ENCODE results near the gene HS2ST1. TPM values are rescaled to one million over a fixed set of nuclear protein-coding genes. Genes with fewer than 3 reads are reported as not detected.

HS2ST1 gene
- total RNA-seq, 2 donors from 2014 or later = 21.3 to 23.5 TPM

DNA sequence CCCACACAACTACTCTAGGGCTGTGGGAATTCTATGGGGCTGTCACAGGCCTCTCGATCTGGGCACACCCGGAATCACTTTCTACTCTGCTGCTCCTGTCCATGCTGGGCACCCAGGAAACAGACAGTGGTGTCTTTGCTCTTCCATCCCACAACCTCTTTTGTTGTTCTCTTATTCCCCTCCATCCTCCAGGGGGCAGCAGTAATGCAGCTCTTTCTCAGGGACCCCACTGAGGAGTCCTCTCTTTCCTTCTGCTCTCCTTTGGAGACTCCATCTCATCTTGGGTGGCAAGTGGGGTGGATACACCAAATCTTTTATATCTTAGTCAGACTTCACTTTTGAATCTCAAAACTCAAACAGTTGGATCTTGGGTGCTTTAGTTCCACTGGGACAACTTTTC is 206.3 kb downstream of the HS2ST1 start:
- intact Hi-C loops (cut with DNase I) = no loop called here
- TF ChIP-seq, protein P1, sequence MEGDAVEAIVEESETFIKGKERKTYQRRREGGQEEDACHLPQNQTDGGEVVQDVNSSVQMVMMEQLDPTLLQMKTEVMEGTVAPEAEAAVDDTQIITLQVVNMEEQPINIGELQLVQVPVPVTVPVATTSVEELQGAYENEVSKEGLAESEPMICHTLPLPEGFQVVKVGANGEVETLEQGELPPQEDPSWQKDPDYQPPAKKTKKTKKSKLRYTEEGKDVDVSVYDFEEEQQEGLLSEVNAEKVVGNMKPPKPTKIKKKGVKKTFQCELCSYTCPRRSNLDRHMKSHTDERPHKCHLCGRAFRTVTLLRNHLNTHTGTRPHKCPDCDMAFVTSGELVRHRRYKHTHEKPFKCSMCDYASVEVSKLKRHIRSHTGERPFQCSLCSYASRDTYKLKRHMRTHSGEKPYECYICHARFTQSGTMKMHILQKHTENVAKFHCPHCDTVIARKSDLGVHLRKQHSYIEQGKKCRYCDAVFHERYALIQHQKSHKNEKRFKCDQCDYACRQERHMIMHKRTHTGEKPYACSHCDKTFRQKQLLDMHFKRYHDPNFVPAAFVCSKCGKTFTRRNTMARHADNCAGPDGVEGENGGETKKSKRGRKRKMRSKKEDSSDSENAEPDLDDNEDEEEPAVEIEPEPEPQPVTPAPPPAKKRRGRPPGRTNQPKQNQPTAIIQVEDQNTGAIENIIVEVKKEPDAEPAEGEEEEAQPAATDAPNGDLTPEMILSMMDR (IDR thresholded peaks at IDR 0.05) = no peak
- Histone ChIP-seq H3K9me3 (no peaks in the 10 kb centered on the region), H3K9ac (ENCODE audit: low read depth in 2 of 2, low read length in 2 of 2) (no peak overlapping the region), H3K36me3 (no peaks in the 10 kb centered on the region), H3K4me3 (no peak overlapping the region), H3K27me3 (no peaks in the 10 kb centered on the region), H3K4me1 (no peaks in the 10 kb centered on the region), H3K27ac (no peak overlapping the region)
- no peak for DNase-seq

DNA sequence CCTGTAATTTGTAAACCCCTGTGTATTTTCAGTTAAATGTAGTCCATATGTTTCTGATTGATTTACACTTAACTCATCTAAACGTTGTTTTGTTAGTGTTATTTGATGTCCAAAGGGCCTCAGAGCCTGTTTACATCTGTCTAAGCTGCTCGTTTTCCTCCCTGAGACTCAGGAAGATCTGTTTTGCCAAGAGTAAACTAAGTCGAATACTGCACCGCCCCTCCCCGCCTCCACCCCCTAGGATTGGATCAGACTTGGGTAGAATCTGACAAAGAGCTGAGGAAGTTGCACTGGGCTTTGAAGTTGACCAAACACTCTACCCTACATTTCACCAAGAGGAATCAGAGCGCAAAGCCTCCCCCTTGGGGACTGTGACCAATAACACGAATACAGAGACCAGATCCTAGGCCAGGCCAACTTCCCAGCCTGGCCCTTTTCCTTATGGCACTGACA is 207.3 kb downstream of the HS2ST1 start:
- Histone ChIP-seq H3K4me1 (no peaks in the 10 kb centered on the region), H3K27ac (no peak overlapping the region), H3K9ac (ENCODE audit: low read depth in 2 of 2, low read length in 2 of 2) (no peak overlapping the region), H3K4me3 (no peak overlapping the region), H3K36me3 (no peaks in the 10 kb centered on the region), H3K9me3 (no peaks in the 10 kb centered on the region), H3K27me3 (no peaks in the 10 kb centered on the region)
- DNase-seq = no peak
- intact Hi-C loops (cut with DNase I) = no loop called here
- TF ChIP-seq, protein P1 (IDR thresholded peaks at IDR 0.05) = no peak

DNA sequence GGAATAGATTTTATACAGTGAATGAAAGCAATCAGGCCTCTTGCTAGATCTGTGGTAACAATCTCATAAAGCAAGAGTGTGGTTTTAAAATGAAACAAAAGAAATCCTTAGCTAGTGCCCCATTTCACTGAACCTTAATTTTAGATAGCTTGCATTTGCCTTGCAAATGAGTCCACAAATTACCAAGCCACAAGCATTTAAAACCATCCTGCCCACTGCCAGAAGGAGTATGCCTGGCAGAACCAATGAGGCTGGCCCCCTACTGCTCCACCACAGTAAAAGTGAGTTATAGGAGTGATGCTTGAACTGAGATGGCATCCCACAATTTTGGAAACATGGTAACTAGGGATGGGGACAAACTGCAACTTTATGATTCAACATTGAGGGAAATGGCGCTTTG is 207.8 kb downstream of the HS2ST1 start:
- intact Hi-C loops (cut with DNase I) = no loop called here
- Histone ChIP-seq H3K4me1 (no peaks in the 10 kb centered on the region), H3K4me3 (no peak overlapping the region), H3K27me3 (no peaks in the 10 kb centered on the region), H3K9me3 (no peaks in the 10 kb centered on the region), H3K36me3 (no peaks in the 10 kb centered on the region), H3K27ac (no peak overlapping the region), H3K9ac (ENCODE audit: low read depth in 2 of 2, low read length in 2 of 2) (no peak overlapping the region)
- no peak for DNase-seq
- TF ChIP-seq, protein P1 (IDR thresholded peaks at IDR 0.05) = no peak

DNA sequence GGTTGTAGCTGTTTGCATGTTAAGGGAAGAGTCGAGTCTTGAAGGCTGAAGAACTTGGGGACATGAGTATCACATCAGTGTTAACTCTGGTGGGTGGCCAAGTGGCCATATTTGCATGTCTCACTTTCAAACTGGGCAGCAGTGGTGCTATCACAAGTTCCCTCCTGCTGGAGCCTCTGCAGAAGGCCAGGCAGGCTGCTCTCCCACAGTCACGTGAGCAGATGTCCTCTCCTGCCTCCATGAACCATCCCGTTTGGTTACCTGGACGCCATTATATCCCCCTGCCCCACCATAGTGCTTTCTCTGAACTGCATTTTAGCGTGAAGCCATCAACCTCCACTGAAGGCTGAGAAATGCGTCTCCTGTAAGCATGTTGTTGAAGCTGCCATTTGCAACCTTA is 209.2 kb downstream of the HS2ST1 start:
- intact Hi-C loops (cut with DNase I) = no loop called here
- no peak overlapping the region for H3K4me3 ChIP-seq
- H3K27me3 ChIP-seq = no peaks in the 10 kb centered on the region
- no peaks in the 10 kb centered on the region for H3K36me3 ChIP-seq
- TF ChIP-seq, protein P1 (IDR thresholded peaks at IDR 0.05) = no peak
- DNase-seq = no peak
- H3K27ac ChIP-seq = no peak overlapping the region
- no peak overlapping the region for H3K9ac ChIP-seq (ENCODE audit: low read depth in 2 of 2, low read length in 2 of 2)
- H3K4me1 ChIP-seq = no peaks in the 10 kb centered on the region
- H3K9me3 ChIP-seq = no peaks in the 10 kb centered on the region

DNA sequence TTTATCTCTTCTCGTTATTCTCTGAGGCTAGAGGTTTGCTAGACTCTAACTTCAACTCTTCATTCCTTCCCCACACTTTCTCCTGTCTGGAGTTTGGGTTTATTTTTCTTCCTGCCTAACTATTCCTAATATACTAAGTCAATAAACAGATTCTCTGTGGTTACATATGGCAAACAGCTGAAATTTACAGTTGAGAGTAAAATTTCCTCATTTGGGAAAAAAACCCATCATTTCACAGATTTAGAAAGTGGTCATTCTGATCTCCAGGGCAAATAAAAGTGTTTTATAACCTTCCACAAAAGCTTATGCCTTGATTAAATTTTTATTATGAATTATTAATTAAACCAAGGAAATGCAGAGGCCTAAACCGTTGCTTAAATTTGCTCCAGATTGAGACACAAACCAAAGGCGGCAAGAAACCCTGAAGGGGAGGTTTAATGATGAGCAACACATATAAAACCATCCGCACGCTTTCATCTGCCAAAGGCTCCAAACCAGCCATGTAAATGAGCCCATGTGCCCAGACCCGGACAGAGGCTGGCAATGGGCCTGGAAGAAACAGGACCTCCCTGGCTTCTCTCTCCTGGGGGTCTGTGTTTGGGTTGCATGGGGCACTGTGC is 212.6 kb downstream of the HS2ST1 start:
- no peak overlapping the region for H3K4me3 ChIP-seq
- no peaks in the 10 kb centered on the region for H3K27me3 ChIP-seq
- H3K36me3 ChIP-seq = no peaks in the 10 kb centered on the region
- H3K9ac ChIP-seq (ENCODE audit: low read depth in 2 of 2, low read length in 2 of 2) = no peak overlapping the region
- H3K27ac ChIP-seq = no peak overlapping the region
- no peak for DNase-seq
- H3K9me3 ChIP-seq = no peaks in the 10 kb centered on the region
- no peaks in the 10 kb centered on the region for H3K4me1 ChIP-seq
- intact Hi-C loops (cut with DNase I) = no loop called here
- TF ChIP-seq, protein P1 (IDR thresholded peaks at IDR 0.05) = no peak
